Measurements from ENCODE around the gene HAVCR2. TPM values are rescaled to one million over a fixed set of nuclear protein-coding genes. Genes with fewer than 3 reads are reported as not detected.

HAVCR2 gene
- total and polyA plus RNA-seq, 2 of the 13 experiments (the other 11 are each of a cell fraction or from before 2014, with no cell fraction given) = 0.07 to 0.16 TPM

GRCh38 chr5:157142317-157143126, 33.7 kb upstream of the HAVCR2 start, which contains the start of gene MED7 (continued):
- TF ChIP-seq ARID3A (IDR thresholded peaks at IDR 0.05; ENCODE audit: low read depth, low read length) (no peak), PHB2 (IDR thresholded peaks at IDR 0.05; ENCODE audit: partially characterized antibody) (no peak), SKI (IDR thresholded peaks at IDR 0.05; ENCODE audit: partially characterized antibody) (no peak), FOSL2 (CRISPR knock-in tag; IDR thresholded peaks at IDR 0.05) (peak; percentile 35), DNMT3B (CRISPR knock-in tag; conservative IDR thresholded peaks at IDR 0.05) (no peak), ZNF691 (CRISPR knock-in tag; IDR thresholded peaks at IDR 0.05; ENCODE audit: borderline replicate concordance, low read depth) (0 out of 2 replicates have a peak, but pooled peaks have one; percentile 65), RFX1 (IDR thresholded peaks at IDR 0.05) (no peak), CREB3 (CRISPR knock-in tag; IDR thresholded peaks at IDR 0.05) (no peak), ZNF570 (CRISPR knock-in tag; IDR thresholded peaks at IDR 0.05; ENCODE audit: borderline replicate concordance) (no peak), RBM22 (optimal IDR thresholded peaks at IDR 0.05; ENCODE audit: low read length) (no peak), MXI1 (IDR thresholded peaks at IDR 0.05; ENCODE audit: borderline replicate concordance, low read depth, low read length) (peak; percentile 47; the same call in 1 of the 3 replicates), KDM2A (CRISPR knock-in tag; IDR thresholded peaks at IDR 0.05; ENCODE audit: borderline replicate concordance, low read depth) (peak; percentile 64; the same call in 1 of the 2 replicates), RCOR2 (CRISPR knock-in tag; IDR thresholded peaks at IDR 0.05) (peak; percentile 43; the same call in 1 of the 2 replicates), ZNF318 (CRISPR knock-in tag; IDR thresholded peaks at IDR 0.05) (no peak), MEIS1 (CRISPR knock-in tag; IDR thresholded peaks at IDR 0.05; ENCODE audit: borderline replicate concordance) (no peak; the same call in 1 of the 2 replicates), CC2D1A (CRISPR knock-in tag; IDR thresholded peaks at IDR 0.05) (no peak), ZNF329 (CRISPR knock-in tag; IDR thresholded peaks at IDR 0.05; ENCODE audit: low read depth) (no peak), ZNF30 (CRISPR knock-in tag; IDR thresholded peaks at IDR 0.05) (no peak)

All from HepG2 (cell line).